ENCODE data around the gene HDAC10. TPM values are rescaled to one million over a fixed set of nuclear protein-coding genes. Genes with fewer than 3 reads are reported as not detected.
A peak's percentile ranks its signal among the peaks of the same experiment; 100 is the strongest.

The HDAC10 gene
- total RNA-seq, 2 donors from 2014 or later = 57.2 to 62.8 TPM

DNA sequence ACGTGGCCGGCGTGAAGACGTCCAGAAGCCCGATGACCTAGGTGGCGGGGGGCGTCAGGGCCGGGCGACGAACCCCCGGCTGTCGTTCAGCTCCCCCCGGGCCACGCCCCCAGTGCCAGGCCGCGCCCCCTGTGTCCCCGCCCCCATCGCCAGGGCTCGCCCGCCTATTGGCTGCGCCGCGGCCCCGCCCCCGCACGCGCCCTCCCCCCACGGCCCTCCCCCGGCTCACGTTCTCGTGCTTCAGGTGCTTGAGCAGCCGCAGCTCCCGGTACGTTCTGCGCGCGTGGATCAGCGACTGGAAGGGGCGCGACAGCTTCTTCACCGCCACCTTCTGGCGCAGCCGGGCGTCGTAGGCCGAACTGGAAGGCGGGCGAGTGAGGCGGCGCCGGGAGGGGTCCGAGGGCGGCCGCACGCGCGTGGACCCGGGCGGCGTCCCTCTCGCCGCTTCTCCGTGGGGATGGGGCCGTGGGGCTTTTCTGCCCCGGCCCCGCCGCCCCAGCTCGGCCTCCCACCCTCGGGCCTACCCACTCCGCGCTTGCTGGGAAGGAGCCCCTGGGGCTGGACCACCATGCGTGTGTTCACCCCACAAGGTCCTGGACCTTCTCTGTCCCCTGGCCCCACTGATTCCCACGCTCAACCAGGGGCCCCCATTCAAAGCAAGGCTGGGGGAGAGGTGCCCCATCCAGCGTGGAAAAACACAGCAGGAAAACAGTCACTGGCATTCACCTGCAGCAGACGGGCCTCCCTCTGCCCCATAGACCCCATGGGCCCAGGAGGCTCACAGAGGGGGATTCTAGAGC is 16.7 kb upstream of the HDAC10 start:
- Histone ChIP-seq H3K4me3 (ENCODE audit: low read length) (no peak overlapping the region), H3K27ac (ENCODE audit: low read depth, low read length) (no peak overlapping the region), H3K4me1 (ENCODE audit: control insufficient read depth, insufficient read depth, low read length) (peaks cover 5% of the 10 kb centered on the region), H3K9me3 (ENCODE audit: control insufficient read depth, low read length) (no peaks in the 10 kb centered on the region), H3K27me3 (ENCODE audit: control insufficient read depth, insufficient read depth, low read length, poor library complexity, severe bottlenecking) (peaks cover 44% of the 10 kb centered on the region), H3K9ac (ENCODE audit: extremely low read depth, low read length, poor library complexity, severe bottlenecking) (no peak overlapping the region), H3K36me3 (ENCODE audit: control insufficient read depth, insufficient read depth, low read length) (no peaks in the 10 kb centered on the region)
- Mint-ChIP-seq H3K27ac (no peak overlapping the region), H3K4me1 (no peaks in the 10 kb centered on the region), H3K27me3 (ENCODE audit: insufficient read depth) (peaks cover 72% of the 10 kb centered on the region), H3K36me3 (ENCODE audit: low read depth) (no peaks in the 10 kb centered on the region), H3K9me3 (no peaks in the 10 kb centered on the region), H3K4me3 (no peak overlapping the region)
- TF ChIP-seq, protein P1, sequence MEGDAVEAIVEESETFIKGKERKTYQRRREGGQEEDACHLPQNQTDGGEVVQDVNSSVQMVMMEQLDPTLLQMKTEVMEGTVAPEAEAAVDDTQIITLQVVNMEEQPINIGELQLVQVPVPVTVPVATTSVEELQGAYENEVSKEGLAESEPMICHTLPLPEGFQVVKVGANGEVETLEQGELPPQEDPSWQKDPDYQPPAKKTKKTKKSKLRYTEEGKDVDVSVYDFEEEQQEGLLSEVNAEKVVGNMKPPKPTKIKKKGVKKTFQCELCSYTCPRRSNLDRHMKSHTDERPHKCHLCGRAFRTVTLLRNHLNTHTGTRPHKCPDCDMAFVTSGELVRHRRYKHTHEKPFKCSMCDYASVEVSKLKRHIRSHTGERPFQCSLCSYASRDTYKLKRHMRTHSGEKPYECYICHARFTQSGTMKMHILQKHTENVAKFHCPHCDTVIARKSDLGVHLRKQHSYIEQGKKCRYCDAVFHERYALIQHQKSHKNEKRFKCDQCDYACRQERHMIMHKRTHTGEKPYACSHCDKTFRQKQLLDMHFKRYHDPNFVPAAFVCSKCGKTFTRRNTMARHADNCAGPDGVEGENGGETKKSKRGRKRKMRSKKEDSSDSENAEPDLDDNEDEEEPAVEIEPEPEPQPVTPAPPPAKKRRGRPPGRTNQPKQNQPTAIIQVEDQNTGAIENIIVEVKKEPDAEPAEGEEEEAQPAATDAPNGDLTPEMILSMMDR (conservative IDR thresholded peaks at IDR 0.05) = peak; percentile 53
- 53 to 58% methylated on average over 37 to 71 of the region's 75 CpGs for WGBS, 2 experiments (ENCODE audit: insufficient coverage in 1 of 2, insufficient read length in 1 of 2)
- peak; percentile 84 for DNase-seq

DNA sequence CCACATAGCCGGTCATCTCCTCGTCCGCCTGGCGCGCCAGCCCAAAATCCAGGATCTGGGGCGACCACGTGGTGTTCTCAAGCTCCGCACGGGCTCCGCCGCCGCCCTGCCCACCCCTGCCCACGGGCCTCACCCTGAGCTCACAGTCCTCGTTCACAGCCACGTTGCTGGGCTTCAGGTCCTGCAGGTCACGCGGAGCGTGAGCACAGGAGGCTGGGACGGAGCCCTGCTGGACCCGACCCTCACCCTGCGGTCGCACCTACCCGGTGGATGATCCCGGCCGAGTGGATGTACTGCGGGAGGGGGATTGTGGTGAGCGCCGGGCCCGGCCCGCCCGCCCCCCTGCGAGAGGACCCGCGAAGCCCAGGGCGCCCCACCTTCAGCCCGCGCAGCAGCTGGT is 15.9 kb upstream of the HDAC10 start:
- H3K9me3 ChIP-seq (ENCODE audit: control insufficient read depth, low read length) = no peaks in the 10 kb centered on the region
- no peak for DNase-seq
- no peak overlapping the region for H3K9ac ChIP-seq (ENCODE audit: extremely low read depth, low read length, poor library complexity, severe bottlenecking)
- H3K9me3 Mint-ChIP-seq = no peaks in the 10 kb centered on the region
- peaks cover 5% of the 10 kb centered on the region for H3K4me1 Mint-ChIP-seq
- H3K27ac Mint-ChIP-seq = no peak overlapping the region
- peaks cover 71% of the 10 kb centered on the region for H3K27me3 Mint-ChIP-seq (ENCODE audit: insufficient read depth)
- no peak overlapping the region for H3K4me3 Mint-ChIP-seq
- peaks cover 44% of the 10 kb centered on the region for H3K27me3 ChIP-seq (ENCODE audit: control insufficient read depth, insufficient read depth, low read length, poor library complexity, severe bottlenecking)
- no peaks in the 10 kb centered on the region for H3K36me3 ChIP-seq (ENCODE audit: control insufficient read depth, insufficient read depth, low read length)
- H3K4me3 ChIP-seq (ENCODE audit: low read length) = no peak overlapping the region
- TF ChIP-seq, protein P1 (conservative IDR thresholded peaks at IDR 0.05) = no peak
- WGBS, 2 experiments (ENCODE audit: insufficient coverage in 1 of 2, insufficient read length in 1 of 2) = 87 to 91% methylated on average over 24 to 37 of the region's 37 CpGs
- H3K4me1 ChIP-seq (ENCODE audit: control insufficient read depth, insufficient read depth, low read length) = peaks cover 5% of the 10 kb centered on the region
- no peak overlapping the region for H3K27ac ChIP-seq (ENCODE audit: low read depth, low read length)
- no peaks in the 10 kb centered on the region for H3K36me3 Mint-ChIP-seq (ENCODE audit: low read depth)

DNA sequence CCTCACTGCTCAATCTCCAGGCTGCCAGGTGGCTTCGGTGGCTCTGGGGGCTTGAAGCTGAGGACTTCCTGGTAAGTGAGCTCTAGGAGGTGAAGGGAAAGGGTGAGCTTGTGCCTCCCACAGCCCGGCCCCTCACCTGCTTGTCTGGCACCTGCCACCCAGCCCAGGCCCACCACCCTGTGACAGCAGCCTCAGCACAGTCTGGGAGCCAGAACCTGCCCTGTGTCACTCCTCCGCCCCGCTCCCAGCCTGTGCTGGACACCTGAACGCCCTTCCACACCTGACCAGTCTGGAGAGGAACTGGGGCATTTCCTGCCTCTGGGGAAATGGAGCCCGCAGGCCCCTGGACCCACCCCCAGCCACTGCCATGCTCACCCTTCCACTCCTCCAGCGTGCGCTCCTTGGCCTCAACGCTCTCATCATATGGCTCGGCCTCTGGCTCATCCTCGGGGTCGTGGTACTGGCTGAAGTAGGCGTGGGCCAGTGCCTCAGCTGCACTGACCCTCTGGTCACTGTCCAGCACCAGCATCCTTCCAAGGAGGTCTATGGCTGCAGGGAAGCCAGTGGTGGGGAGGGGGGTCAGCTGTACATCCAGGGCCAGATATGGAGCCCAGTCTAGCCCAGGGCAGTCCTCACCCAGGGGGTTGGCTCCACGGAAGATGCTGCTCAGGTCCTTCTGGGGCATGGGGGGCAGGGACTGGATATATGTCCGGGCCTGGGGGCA is 14.0 kb upstream of the HDAC10 start:
- DNase-seq = no peak
- Histone ChIP-seq H3K9ac (ENCODE audit: extremely low read depth, low read length, poor library complexity, severe bottlenecking) (no peak overlapping the region), H3K36me3 (ENCODE audit: control insufficient read depth, insufficient read depth, low read length) (no peaks in the 10 kb centered on the region), H3K4me3 (ENCODE audit: low read length) (no peak overlapping the region), H3K9me3 (ENCODE audit: control insufficient read depth, low read length) (no peaks in the 10 kb centered on the region), H3K4me1 (ENCODE audit: control insufficient read depth, insufficient read depth, low read length) (no peaks in the 10 kb centered on the region), H3K27me3 (ENCODE audit: control insufficient read depth, insufficient read depth, low read length, poor library complexity, severe bottlenecking) (peaks cover 30% of the 10 kb centered on the region), H3K27ac (ENCODE audit: low read depth, low read length) (no peak overlapping the region)
- H3K4me3 Mint-ChIP-seq = no peak overlapping the region
- WGBS, 2 experiments (ENCODE audit: insufficient coverage in 1 of 2, insufficient read length in 1 of 2) = 86 to 89% methylated on average over 8 to 15 of the region's 15 CpGs
- TF ChIP-seq, protein P1 (conservative IDR thresholded peaks at IDR 0.05) = no peak
- H3K27ac Mint-ChIP-seq = no peak overlapping the region
- no peaks in the 10 kb centered on the region for H3K9me3 Mint-ChIP-seq
- H3K36me3 Mint-ChIP-seq (ENCODE audit: low read depth) = no peaks in the 10 kb centered on the region
- peaks cover 5% of the 10 kb centered on the region for H3K4me1 Mint-ChIP-seq
- H3K27me3 Mint-ChIP-seq (ENCODE audit: insufficient read depth) = peaks cover 62% of the 10 kb centered on the region
